ENCODE data around the gene ACYP1.

Gene ACYP1

DNA sequence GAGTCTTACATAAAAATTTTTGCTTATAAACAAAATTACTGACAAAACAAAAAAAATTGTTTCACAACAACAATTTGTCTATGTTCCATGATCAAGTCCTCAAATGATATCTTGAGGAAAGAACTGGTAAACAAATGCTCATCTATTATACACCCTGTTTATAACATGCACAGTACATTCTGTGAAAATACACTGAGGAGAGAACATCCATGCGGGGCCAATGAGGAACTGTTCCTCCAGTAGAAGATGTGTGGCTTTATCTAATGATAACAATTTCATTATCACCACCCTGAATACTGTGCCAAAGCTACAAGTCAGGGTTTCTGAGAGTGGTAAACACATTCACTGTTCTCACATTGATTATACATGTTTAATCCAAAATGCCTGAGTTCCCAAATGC, 23.3 kb downstream of the ACYP1 start:
- DNase-seq, result no peak

DNA sequence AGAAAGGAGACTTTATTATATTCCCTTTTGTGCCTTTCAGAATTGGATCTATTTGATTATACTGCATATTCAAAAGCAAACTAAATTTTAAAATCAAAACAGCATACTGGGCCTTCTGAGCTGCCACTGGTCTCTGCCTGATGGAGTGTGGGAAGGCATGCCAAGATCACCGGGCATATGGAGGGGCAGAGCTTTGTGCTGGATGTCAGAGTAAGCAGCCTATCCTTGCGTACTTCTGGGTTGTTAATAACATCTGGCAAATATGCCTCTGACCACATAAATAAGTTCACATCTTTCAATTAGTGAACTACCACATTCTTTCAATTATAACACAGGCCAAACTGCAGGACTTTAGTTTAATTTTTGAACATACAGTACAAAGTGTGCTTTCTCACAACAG, 30.9 kb downstream of the ACYP1 start:
- DNase-seq, result no peak

DNA sequence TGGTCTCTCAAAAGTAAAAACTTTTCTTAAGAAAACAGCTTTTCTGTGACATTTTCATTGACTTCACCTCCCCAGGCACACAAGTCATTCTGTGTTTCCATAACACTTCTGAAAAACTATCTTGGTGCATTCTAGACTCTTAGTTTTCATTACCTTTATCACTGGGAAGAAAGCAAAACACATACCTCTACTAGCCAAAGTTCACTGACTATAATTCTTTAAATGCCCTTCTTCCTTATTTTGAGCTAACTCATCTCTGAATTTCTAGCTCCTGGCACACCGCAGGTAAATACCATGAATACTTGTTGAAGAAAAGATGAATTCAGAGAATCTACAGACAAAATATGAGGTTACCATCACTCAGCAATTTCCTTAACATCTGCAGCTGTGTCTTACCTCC, 33.7 kb downstream of the ACYP1 start:
- no peak for DNase-seq

DNA sequence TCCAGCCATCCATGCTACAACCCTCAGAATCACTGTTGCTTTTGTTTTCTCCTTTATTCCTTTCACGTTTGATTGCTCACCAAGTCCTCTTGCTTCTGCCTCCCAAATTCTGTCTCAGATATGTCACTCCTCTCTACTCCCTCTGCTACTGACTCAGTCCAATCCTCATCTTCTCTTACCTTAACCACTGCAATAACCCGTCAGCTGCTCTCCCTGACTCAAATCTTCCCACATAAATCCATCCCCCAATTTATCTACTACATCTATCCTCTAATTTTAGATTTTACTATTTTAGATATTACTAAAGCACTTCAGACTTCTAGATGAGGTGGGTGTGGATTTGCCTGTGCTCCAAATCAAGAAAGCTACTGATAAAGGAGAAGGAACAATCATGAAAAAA, 37.9 kb downstream of the ACYP1 start:
- no peak for DNase-seq

DNA sequence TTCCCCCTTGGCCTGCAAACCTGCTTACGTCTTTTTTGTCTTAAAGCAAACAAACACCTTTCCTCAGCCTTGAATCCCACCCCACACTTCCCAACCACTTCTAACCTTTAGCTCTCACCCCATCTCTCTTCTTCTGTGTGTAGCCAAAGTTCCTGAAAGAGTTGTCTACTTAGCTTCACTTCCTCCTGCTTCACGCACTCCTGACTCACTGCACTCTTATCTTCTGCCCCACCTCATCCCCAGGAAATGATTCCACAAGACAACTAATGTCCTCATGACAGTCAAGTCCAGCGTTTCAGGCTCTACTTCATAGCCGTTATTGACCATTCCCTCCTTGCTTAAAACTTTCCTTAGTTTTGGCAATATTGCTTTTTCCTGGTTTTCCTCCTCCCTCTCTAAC, 38.7 kb downstream of the ACYP1 start:
- DNase-seq, result no peak

DNA sequence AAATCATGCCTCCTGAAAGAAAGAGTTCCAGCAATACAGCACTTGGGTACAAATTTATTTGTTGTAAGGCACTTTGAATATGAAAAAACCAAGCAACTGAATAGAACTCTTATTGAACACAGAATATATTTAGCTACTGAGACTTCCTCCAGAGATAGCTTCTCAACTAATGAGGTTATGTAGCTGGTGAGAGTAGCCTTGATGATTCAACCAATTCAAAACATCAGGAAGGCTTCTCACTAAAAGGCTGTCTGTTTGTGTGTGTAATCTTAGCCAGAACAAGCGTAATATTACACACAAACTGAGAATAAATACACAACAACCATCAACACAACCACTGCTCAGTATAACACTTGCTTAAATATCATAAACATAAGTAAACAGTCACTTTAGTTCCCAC, 40.7 kb downstream of the ACYP1 start:
- DNase-seq, result no peak

DNA sequence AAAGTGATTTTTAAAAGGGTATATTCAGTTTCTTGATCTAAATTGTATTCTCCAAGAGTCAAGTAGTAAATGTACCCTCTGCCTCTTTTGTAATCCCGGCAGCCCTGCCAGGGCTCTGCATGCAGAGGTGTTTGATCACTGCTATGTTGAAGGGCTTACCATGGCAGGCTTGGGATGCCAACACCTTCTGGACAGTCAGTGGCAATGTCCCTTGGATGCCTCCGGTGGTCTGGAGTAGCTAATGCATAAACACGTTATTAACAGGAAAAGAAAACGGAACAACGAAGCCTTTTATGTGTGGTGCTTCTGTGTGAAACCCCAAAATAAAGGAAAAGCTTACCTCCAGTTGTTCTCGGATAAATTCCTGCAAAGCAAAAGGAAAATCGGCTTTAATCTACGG, 41.2 kb downstream of the ACYP1 start:
- no peak for DNase-seq

DNA sequence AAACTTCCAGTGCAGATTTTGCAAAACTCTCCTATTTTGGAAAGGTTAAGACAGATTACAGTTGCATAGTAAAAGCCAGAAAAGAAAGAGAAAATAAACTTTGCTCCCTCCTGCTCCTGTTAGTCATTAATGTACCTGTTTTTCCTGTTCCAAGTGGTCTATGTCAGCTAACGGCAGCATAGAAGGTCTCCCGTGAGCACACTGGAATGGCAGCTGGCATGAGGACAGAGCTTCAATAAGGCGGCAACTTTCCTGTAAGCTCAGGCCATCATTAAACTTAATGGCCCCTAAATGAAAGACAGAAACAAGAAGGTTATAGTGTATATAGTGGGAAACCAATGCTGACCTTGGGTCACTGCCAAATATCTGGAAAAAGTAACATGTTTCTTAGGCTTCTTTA, 45.1 kb downstream of the ACYP1 start:
- DNase-seq, result no peak

DNA sequence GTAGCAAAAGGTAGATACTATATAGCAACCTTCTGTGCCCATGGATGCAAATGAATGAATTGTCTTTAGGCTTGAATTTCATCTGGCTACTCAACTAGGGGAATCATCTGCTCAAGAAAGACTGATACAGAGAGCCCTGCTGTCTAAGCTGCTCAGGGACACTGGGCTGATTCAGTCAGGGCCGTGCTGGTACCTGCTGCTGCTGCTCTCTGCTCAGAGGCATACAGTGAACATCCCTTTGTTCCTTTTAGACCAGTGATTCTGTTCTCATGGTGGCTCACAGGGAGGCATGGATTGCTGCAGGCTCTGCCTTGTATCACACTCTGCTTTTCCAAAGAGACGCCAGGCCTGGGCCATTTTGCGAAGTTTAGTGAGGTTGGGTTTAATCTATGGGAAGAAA, 47.0 kb downstream of the ACYP1 start:
- DNase-seq, result no peak

DNA sequence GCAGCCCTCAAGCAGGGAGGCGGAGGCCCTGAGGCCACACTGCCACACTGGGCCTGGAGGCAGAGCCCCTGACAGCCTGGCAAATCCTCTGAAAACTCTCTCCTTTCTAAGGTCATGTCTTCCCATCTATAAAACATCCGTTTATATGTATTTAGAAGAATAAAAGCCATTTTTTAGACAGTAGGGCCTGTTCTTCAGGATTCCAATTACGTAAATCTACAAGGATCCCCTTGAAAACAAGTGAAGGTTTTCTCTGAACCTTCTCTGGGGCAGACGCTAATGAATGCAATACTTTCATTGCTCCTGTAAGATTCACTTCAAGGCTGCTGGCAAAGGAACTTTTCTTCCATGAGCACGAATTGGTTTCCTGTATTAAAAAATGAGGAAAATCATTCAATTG, 48.3 kb downstream of the ACYP1 start:
- no peak for DNase-seq

DNA sequence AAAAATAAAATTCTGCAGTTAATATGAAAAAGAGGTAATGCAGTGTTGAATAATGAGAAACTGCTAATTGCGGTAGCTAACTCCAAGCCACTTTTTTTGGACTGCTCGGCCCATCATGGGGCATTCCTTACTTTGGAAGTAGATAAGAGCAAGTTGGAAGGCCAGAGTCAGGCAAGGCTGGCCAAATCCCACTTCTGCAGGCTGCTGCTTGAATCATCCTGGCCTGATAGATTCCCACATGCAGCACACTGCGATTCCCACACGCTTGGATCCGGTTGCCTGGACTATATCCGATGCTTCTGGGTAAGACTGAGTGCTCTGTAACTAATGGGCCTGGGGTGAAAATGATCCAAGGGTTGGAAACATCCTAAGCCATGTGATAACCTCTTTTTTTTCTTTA, 50.5 kb downstream of the ACYP1 start:
- DNase-seq, result no peak

DNA sequence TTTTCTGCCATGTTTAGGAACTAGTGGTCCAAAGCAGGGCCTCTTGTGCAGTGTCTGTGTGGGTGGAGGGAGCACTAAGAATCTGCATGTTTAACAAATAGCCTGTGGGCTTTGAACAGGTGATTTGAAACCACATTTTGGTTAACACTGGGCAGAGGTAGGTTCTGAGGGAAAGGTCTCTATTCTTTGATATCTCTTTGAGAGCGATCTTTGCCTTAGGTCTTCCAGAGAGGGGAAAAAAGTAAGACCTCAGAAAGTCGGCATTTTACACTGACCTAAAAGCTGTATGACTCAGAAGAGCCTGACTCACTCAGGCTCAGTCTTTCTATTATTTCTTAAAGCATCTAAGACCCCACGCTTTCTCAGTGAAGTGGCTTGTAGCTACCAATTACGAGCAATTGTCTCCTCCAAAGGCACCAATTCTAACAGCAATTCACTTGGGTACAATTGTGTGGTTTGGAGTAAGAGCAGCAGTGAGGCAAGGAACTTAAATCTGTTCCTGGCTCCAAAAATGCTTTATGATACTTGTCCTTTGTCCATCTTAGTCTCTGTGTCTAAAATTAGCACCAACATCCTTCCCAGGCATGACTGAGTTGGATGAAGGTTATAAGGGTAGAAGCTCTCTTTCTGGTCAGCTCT, 52.3 kb downstream of the ACYP1 start:
- DNase-seq, result no peak

DNA sequence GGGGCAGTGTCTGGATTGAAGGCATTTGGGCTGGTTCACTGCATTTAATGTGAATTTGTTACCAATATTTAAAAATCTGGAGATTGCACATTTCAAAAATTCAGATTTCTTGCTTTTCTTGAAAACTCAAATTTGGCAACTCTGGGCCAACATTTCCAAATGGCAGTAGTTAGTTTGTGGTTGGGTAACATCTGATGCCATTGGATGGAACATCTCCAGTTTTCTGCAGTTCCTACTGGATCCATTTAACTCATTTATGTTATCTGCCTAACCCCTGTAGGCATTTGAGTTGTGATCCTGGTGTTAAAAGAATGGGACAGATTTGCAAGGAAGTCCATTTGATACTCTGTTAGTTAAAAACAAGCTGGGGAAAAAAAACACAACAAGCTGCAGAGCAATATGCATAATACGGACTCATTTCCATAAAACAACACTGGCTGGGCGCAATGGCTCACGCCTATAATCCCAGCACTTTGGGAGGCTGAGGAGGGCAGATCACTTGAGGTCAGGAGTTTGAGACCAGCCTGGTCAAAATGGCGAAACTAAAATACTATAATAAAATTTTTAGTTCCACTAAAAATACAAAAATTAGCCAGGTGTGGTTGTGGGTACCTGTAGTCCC, 53.2 kb downstream of the ACYP1 start:
- DNase-seq, result no peak

DNA sequence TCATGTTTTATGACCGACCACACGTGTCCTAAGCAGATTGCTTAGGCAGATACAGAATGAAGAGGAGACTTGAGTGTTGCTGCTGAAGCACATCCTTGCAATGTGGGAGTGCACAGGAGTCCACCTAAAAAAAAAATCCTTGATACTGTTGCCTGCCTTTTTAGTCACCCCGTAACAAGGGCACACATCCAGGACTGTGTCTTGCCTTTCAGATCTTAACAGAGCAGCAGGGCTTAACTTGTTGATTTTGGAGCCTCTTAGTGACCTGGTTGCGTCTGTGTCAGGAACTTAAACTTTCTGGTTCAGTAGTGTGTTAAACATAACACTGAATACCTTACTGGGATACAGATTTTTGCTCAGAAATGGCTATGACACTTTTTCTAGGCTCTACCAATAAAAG, 54.6 kb downstream of the ACYP1 start:
- no peak for DNase-seq

DNA sequence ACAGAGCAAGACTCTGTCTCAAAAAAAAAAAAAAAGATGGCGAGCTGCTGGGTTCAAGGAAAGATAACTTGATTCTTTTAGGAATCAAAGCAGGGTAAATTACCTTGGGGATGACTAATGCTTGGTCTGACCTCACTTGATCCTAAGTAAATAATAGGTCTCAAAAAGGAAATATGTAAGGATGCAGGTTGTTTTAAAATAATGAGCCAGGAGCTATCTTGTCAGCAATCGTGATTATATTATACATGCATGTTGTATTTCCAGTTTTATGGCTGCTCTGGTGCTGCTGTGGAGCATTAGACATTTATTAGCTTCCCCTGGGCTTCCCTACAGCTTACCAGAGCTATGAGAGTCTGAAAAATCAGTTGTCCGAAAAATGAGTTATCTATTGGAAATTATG, 58.5 kb downstream of the ACYP1 start:
- no peak for DNase-seq

DNA sequence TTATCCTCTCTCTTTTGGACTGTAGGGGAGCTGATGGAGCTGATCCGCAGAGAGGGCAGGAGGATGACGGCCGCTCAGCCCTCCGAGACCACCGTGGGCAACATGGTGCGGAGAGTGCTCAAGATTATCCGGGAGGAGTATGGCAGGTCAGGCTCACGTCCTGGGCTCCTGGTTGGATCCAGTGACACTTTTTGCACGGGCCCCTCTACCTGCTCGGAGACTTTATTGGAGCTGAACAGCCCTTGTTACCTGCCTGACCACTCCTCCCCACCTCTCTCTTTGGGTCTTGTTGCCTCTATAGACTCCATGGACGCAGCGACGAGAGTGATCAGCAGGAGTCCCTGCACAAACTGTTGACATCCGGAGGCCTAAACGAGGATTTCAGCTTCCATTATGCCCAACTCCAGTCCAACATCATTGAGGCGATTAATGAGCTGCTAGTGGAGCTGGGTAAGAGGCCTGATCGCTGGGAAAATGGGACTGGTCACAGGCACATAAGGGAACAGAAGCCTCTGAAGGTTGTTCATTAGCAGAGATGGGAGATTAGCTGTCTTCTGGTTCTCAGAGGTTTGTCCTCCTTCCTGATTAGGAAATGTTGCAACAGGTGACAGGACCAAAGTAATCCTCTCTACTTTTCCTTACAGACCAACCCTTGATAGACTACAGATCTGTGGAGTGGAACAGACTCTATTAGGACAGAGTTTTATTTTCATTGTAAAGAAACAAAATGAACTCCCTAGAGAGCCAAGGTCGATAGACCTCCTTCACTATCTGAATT, 60.4 kb downstream of the ACYP1 start:
- peak in 1 of 5 experiments; percentile 19 for DNase-seq
